ENCODE results near the gene HEG1. TPM values are rescaled to one million over a fixed set of nuclear protein-coding genes. Genes with fewer than 3 reads are reported as not detected.
A peak's percentile ranks its signal among the peaks of the same experiment; 100 is the strongest.

HEG1 gene
- total and polyA plus RNA-seq, 2 of the 13 experiments (the other 11 are each of a cell fraction or from before 2014, with no cell fraction given), result 10.7 to 18.2 TPM

DNA sequence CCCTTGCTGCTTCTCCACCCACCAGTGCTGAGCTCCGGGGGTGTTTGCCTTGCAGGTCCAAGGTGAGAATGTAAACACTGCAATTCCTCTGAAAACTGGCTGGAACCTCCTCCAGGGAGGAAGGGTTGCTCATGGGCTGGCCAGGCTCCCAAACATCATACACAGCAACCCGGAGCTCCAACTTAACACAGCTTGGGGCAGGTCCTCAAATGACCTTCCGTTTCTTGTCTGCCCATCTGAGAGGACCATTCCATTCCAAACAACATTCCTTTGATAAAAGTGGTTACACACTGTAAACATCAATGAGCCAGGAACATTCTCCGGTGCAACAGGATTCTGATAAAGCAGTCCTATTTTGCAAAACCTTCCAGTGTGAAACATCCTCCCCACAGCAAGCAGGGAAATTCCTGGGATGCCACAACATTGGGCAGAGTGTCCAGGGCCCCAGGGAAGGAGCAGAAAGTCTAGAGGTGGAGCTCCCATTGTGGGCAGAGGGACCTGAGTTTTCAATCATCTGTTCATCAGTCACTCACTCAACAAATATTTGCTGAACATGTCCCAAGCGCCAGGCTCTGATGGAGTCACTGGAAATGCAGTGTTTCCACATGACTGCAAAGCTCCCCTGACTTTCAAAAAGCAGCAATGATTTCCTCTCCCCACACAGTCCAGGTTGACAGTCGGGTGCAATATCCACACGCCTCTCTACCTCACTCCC, 7.3 kb upstream of the HEG1 start (continued):
- TF ChIP-seq BCL6 (CRISPR knock-in tag; IDR thresholded peaks at IDR 0.05), result peak; percentile 88
- no peak for TF ChIP-seq CC2D1A (CRISPR knock-in tag; IDR thresholded peaks at IDR 0.05)
- peak; percentile 73; the same call in 1 of the 2 replicates for TF ChIP-seq ZNF816 (CRISPR knock-in tag; IDR thresholded peaks at IDR 0.05; ENCODE audit: borderline replicate concordance)
- peak; percentile 86 for TF ChIP-seq FOSL2 (CRISPR knock-in tag; IDR thresholded peaks at IDR 0.05)
- peak; percentile 91; the same call in 1 of the 2 replicates for TF ChIP-seq ZNF75D (CRISPR knock-in tag; IDR thresholded peaks at IDR 0.05; ENCODE audit: borderline replicate concordance)
- no peak for TF ChIP-seq POLR2G (IDR thresholded peaks at IDR 0.05; ENCODE audit: low read depth, low read length)
- peak; percentile 59; the same call in 1 of the 2 replicates for TF ChIP-seq ZMYM4 (CRISPR knock-in tag; IDR thresholded peaks at IDR 0.05)
- no peak for TF ChIP-seq NR2F1 (CRISPR knock-in tag; IDR thresholded peaks at IDR 0.05)
- TF ChIP-seq ZNF670 (CRISPR knock-in tag; IDR thresholded peaks at IDR 0.05; ENCODE audit: borderline replicate concordance), result peak; percentile 55; the same call in 1 of the 2 replicates
- TF ChIP-seq NONO (IDR thresholded peaks at IDR 0.05), result no peak
- peak; percentile 70; the same call in 1 of the 2 replicates for TF ChIP-seq NONO (CRISPR knock-in tag; conservative IDR thresholded peaks at IDR 0.05)
- TF ChIP-seq, protein P1, sequence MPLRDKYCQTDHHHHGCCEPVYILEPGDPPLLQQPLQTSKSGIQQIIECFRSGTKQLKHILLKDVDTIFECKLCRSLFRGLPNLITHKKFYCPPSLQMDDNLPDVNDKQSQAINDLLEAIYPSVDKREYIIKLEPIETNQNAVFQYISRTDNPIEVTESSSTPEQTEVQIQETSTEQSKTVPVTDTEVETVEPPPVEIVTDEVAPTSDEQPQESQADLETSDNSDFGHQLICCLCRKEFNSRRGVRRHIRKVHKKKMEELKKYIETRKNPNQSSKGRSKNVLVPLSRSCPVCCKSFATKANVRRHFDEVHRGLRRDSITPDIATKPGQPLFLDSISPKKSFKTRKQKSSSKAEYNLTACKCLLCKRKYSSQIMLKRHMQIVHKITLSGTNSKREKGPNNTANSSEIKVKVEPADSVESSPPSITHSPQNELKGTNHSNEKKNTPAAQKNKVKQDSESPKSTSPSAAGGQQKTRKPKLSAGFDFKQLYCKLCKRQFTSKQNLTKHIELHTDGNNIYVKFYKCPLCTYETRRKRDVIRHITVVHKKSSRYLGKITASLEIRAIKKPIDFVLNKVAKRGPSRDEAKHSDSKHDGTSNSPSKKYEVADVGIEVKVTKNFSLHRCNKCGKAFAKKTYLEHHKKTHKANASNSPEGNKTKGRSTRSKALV (CRISPR knock-in tag; IDR thresholded peaks at IDR 0.05), result peak; percentile 12; the same call in 1 of the 2 replicates
- 0 out of 2 replicates have a peak, but pooled peaks have one; percentile 28 for TF ChIP-seq MEIS2 (CRISPR knock-in tag; IDR thresholded peaks at IDR 0.05)
- 0 out of 2 replicates have a peak, but pooled peaks have one; percentile 3 for TF ChIP-seq KDM4B (CRISPR knock-in tag; IDR thresholded peaks at IDR 0.05)
- peak; percentile 76 for TF ChIP-seq PATZ1 (CRISPR knock-in tag; IDR thresholded peaks at IDR 0.05)
- 0 out of 2 replicates have a peak, but pooled peaks have one; percentile 26 for TF ChIP-seq ZHX1 (CRISPR knock-in tag; IDR thresholded peaks at IDR 0.05; ENCODE audit: low read depth)
- TF ChIP-seq, protein P2, sequence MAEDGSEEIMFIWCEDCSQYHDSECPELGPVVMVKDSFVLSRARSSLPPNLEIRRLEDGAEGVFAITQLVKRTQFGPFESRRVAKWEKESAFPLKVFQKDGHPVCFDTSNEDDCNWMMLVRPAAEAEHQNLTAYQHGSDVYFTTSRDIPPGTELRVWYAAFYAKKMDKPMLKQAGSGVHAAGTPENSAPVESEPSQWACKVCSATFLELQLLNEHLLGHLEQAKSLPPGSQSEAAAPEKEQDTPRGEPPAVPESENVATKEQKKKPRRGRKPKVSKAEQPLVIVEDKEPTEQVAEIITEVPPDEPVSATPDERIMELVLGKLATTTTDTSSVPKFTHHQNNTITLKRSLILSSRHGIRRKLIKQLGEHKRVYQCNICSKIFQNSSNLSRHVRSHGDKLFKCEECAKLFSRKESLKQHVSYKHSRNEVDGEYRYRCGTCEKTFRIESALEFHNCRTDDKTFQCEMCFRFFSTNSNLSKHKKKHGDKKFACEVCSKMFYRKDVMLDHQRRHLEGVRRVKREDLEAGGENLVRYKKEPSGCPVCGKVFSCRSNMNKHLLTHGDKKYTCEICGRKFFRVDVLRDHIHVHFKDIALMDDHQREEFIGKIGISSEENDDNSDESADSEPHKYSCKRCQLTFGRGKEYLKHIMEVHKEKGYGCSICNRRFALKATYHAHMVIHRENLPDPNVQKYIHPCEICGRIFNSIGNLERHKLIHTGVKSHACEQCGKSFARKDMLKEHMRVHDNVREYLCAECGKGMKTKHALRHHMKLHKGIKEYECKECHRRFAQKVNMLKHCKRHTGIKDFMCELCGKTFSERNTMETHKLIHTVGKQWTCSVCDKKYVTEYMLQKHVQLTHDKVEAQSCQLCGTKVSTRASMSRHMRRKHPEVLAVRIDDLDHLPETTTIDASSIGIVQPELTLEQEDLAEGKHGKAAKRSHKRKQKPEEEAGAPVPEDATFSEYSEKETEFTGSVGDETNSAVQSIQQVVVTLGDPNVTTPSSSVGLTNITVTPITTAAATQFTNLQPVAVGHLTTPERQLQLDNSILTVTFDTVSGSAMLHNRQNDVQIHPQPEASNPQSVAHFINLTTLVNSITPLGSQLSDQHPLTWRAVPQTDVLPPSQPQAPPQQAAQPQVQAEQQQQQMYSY (CRISPR knock-in tag; IDR thresholded peaks at IDR 0.05), result peak; percentile 22; the same call in 1 of the 2 replicates
- TF ChIP-seq NCOA2 (CRISPR knock-in tag; IDR thresholded peaks at IDR 0.05), result peak; percentile 98
- TF ChIP-seq HDAC1 (CRISPR knock-in tag; IDR thresholded peaks at IDR 0.05), result peak; percentile 90

Measured in HepG2 (cell line).